AG04449 (cell line): Measurements from ENCODE around the gene NDUFB7.

Experiments
- CTCF ChIA-PET: fragments of 350-600 bp; formaldehyde crosslinking; extraction: SDS; loops from one replicate; lab custom pipeline; 2021; ENCODE audit warnings: antibody characterized with exemption; lab: Yijun Ruan, JAX
- POLR2A ChIA-PET: fragments of 400-600, 350-600 bp; formaldehyde crosslinking; extraction: SDS; loops from one replicate; lab custom pipeline; 2020; ENCODE audit warnings: antibody characterized with exemption, inconsistent platforms; lab: Yijun Ruan, JAX
- DNase-seq: peaks from one replicate; pipeline ENCODE4 v3.0.0-alpha.2; 2010; ENCODE audit warnings: low read depth, low spot score
- H3K4me3 ChIP-seq: 2 replicates; pipeline ENCODE4 v1.5.1; 2011; ENCODE audit warnings: low read depth, mild to moderate bottlenecking, control low read depth, low read length
- TF ChIP-seq, protein P1 (sequence below): IDR thresholded peaks from one replicate; pipeline ENCODE4 v1.5.1; 2011; ENCODE audit warnings: mild to moderate bottlenecking, moderate library complexity, low read length, control low read depth, inconsistent platforms; ENCODE audit not compliant: insufficient read depth; ENCODE audit errors: missing control alignments

NDUFB7 gene

DNA sequence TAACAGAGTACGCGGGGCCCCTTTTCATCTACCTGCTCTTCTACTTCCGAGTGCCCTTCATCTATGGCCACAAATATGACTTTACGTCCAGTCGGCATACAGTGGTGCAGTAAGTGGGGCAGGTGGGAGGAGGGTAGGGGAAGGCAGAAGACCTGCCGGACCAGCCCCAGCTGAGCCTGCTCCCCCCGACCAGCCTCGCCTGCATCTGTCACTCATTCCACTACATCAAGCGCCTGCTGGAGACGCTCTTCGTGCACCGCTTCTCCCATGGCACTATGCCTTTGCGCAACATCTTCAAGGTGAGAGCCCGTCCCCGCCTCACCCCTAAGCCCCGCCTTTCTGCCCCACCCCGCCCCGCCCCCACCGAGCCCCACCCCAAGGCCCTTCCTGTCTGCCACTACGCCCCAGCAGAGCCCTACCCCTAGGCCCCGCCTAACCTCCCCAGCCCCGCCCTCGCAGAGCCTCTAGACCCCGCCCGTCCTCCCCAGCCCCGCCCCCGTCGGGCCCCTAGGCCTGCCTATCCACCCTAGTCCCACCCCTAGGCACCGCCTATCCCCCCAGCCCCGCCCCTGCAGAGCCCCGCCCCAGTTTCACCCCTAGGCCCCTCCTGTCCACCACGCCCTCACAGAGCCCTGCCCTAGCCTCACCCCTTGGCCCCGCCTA, 7.7 kb downstream of the NDUFB7 start:
- no peak overlapping the region for H3K4me3 ChIP-seq
- ChIA-PET POLR2A (interaction anchor here (0.7 kb wide), 1 partner anchor 47 kb away, joined by 3 read pairs; no protein-coding TSS in a partner anchor), CTCF (no interaction called here)
- no peak for DNase-seq
- TF ChIP-seq, protein P1, sequence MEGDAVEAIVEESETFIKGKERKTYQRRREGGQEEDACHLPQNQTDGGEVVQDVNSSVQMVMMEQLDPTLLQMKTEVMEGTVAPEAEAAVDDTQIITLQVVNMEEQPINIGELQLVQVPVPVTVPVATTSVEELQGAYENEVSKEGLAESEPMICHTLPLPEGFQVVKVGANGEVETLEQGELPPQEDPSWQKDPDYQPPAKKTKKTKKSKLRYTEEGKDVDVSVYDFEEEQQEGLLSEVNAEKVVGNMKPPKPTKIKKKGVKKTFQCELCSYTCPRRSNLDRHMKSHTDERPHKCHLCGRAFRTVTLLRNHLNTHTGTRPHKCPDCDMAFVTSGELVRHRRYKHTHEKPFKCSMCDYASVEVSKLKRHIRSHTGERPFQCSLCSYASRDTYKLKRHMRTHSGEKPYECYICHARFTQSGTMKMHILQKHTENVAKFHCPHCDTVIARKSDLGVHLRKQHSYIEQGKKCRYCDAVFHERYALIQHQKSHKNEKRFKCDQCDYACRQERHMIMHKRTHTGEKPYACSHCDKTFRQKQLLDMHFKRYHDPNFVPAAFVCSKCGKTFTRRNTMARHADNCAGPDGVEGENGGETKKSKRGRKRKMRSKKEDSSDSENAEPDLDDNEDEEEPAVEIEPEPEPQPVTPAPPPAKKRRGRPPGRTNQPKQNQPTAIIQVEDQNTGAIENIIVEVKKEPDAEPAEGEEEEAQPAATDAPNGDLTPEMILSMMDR = no peak

DNA sequence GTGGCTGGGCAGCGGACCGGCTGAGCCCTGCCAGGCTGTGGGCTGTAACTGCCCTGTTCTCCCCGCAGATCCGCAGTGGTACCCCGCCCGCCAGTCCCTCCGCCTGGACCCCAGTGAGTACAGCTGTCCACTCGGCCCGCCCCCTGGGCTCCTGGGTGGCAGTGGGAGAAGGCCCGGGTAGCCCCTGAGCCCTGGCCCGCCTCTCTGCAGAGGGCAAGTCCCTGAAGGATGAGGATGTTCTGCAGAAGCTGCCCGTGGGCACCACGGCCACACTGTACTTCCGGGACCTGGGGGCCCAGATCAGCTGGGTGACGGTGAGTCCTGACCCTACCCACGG, 8.3 kb downstream of the NDUFB7 start:
- H3K4me3 ChIP-seq = no peak overlapping the region
- ChIA-PET CTCF (no interaction called here), POLR2A (interaction anchor here (0.7 kb wide), 1 partner anchor 47 kb away, joined by 3 read pairs; no protein-coding TSS in a partner anchor)
- DNase-seq = no peak
- TF ChIP-seq, protein P1 = no peak

DNA sequence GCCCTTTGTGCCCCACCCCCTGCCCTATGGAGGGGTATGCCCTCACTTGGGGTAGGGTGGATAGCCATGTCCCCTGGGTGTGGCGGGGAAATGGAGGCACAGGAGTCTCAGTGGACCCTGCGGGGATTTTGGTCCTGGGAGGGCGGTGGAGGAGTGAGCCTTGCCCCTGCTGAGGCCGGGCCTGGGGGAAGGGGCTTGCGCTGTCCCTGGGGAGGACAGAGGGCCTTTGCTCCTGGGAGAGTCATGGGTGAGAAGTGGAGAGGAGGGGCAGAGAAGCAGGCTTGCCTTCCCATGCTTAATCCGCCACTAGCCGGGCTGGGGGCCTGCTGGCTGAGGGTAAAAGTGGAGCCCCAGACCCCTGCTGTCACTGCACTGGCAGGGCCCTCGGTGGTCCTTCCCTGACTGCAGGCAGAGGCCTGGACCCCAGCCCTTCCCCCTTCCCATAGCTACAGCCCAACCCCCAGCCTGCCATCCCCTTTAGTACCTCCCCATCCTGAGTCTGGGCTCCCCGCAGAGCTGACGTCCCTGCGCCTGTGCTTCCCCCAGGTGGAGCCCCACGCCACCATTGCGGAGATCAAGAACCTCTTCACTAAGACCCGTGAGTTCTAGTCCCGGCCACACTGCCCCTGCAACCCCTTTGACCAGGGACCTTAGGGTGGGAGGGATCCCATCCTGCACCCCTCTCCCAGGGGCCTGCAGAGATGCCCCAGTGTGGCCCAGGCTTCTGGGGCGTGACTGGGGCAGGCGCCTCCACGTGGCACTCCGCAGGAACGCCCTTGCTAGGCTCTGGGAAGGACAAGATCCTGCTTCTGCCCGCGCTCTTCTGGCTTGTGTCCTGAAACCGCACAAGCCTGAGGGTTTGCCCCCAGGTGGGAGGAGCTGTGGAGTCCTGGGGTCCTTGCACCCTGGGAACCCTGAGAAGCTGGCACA, 8.9 kb downstream of the NDUFB7 start:
- POLR2A ChIA-PET = no interaction called here
- no peak overlapping the region for H3K4me3 ChIP-seq
- TF ChIP-seq, protein P1 = no peak
- DNase-seq = no peak
- CTCF ChIA-PET = interaction anchor here (1.3 to 1.8 kb wide), 3 partner anchors 9 to 13 kb away, joined by 4 to 8 read pairs (median 5); partner anchors contain the start of gene NDUFB7

DNA sequence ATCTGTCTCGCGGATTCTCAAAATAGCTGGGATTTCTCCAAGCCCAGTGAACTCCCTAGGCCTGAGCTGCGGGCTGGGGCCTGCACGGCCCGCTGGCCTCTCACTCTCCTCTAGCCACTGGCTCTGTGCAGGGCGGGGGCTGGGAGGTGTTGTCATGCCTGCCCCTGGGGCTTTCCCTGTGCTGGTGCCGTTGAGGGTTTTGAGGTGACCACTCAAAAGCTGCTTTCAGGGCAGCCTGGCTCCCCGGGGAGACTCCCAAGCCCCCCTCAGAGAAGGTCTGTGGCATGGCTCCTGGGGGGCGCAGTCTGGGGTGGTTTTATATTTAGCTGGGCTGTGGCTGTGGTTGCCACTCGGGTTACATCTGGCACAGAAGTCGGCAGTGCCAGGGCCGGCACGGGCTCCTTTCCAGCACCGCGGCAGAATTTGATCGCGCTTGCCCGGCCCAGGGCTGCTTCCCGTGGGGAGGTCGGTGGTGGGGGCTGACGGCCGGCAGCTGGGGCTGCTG, 10.0 kb downstream of the NDUFB7 start:
- CTCF ChIA-PET = interaction anchor here (1.3 to 1.8 kb wide), 3 partner anchors 10 to 12 kb away, joined by 4 to 8 read pairs (median 5); partner anchors contain the start of gene NDUFB7
- DNase-seq = no peak
- TF ChIP-seq, protein P1 = no peak
- H3K4me3 ChIP-seq = no peak overlapping the region
- POLR2A ChIA-PET = no interaction called here

DNA sequence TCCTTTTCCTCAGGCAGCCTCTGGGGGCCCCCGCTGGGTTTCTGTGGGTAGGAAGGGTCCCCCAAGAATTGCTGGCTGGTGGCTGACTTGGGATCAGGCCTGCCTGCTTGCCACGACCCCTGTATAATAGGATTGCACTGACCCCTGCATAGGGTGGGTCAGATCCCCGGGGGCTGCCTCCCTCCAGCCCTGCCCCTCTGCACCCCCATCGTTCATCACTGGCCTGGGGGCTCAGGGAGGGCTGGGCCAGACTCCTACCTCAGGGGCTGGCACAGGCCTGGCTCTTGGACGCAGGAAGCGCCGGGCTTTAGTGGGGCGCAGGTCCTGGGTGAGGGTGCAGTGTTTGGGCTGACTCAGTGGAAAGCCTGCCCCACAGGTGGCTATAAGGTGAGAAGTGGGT, 10.6 kb downstream of the NDUFB7 start:
- no peak overlapping the region for H3K4me3 ChIP-seq
- ChIA-PET POLR2A (no interaction called here), CTCF (interaction anchor here (1.7 to 1.8 kb wide), 2 partner anchors 11 kb away, joined by 4 to 8 read pairs; partner anchors contain the start of gene NDUFB7)
- TF ChIP-seq, protein P1 = no peak
- DNase-seq = no peak
